IPS-18a (cell line): ENCODE results near the gene CREBBP.

Experiments
- H3K27ac ChIP-seq: one replicate; pipeline ENCODE4 v1.5.1; 2013; ENCODE audit warnings: low read length
- H3K27me3 ChIP-seq: one replicate; pipeline ENCODE4 v1.6.1; 2013; ENCODE audit warnings: mild to moderate bottlenecking, low read length; ENCODE audit not compliant: control insufficient read depth, insufficient read depth
- H3K36me3 ChIP-seq: one replicate; pipeline ENCODE4 v1.6.1; 2013; ENCODE audit warnings: low read depth, low read length; ENCODE audit not compliant: control insufficient read depth
- H3K4me1 ChIP-seq: one replicate; pipeline ENCODE4 v1.6.1; 2013; ENCODE audit warnings: low read depth, low read length; ENCODE audit not compliant: control insufficient read depth
- H3K4me3 ChIP-seq: one replicate; pipeline ENCODE4 v1.5.1; 2013; ENCODE audit warnings: low read length
- H3K9ac ChIP-seq: one replicate; pipeline ENCODE4 v1.6.1; 2013; ENCODE audit warnings: mild to moderate bottlenecking, low read length, moderate library complexity
- H3K9me3 ChIP-seq: one replicate; pipeline ENCODE4 v1.6.1; 2013; ENCODE audit warnings: low read depth, low read length; ENCODE audit not compliant: control insufficient read depth

CREBBP gene

DNA sequence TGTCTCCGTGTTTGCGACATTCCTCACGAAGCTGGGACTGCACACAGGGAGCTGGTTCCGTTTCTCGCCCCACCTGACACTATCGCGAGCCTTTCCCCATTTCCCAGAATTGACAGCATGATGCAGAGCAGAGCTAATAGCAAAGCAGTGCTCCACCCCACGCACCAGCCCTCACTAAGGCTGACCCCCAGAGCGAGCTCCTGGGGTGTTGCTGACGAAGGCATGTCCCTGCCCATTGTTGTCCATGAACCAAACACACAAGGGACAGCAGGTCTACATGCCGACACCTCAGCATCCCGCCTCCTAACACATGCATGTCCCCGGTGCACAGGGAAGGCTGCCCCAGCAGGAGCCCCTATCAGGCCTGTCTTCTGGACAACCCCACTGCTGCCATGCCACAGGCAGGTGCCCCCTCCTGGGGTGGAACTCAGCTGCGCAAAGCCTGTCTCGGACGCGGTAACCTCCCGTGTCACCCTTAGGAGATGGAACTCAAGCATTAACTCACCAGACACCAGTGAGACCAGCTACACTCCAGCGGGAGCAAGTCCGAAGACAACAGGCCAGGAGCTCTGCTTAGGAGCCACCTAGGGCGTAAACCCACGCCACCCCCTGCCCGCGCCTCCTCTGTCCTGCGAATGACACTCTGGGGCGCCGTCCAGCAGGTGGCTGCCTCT lies 146.3 kb downstream of the CREBBP start:
- H3K9ac ChIP-seq = no peak overlapping the region
- no peaks in the 10 kb centered on the region for H3K27me3 ChIP-seq
- H3K4me3 ChIP-seq = no peak overlapping the region
- no peak overlapping the region for H3K27ac ChIP-seq
- H3K4me1 ChIP-seq = peaks cover 3% of the 10 kb centered on the region
- H3K36me3 ChIP-seq = peaks cover 75% of the 10 kb centered on the region
- H3K9me3 ChIP-seq = no peaks in the 10 kb centered on the region

DNA sequence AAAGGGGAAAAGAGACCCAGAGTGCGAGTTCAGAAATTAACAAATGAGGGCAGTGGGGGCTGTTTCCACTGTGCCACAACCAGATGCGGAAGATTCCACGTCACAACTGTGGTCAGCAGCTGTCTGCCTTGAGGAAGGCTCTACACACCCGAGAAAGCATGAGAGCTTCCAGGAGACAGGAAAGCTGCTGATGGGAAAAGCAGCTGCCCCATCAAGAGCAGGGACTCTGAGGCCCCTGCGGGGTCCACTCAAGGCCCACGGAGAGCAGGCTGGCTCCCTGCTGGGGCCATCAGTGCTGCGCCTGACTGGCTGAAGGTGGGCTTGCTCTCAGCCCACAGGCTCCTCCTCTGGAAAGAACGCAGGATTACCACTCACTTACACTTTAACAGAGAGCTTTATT lies 148.3 kb downstream of the CREBBP start:
- H3K36me3 ChIP-seq = peaks cover 76% of the 10 kb centered on the region
- peaks cover 3% of the 10 kb centered on the region for H3K4me1 ChIP-seq
- H3K9me3 ChIP-seq = no peaks in the 10 kb centered on the region
- no peak overlapping the region for H3K27ac ChIP-seq
- H3K4me3 ChIP-seq = no peak overlapping the region
- H3K27me3 ChIP-seq = no peaks in the 10 kb centered on the region
- H3K9ac ChIP-seq = no peak overlapping the region

DNA sequence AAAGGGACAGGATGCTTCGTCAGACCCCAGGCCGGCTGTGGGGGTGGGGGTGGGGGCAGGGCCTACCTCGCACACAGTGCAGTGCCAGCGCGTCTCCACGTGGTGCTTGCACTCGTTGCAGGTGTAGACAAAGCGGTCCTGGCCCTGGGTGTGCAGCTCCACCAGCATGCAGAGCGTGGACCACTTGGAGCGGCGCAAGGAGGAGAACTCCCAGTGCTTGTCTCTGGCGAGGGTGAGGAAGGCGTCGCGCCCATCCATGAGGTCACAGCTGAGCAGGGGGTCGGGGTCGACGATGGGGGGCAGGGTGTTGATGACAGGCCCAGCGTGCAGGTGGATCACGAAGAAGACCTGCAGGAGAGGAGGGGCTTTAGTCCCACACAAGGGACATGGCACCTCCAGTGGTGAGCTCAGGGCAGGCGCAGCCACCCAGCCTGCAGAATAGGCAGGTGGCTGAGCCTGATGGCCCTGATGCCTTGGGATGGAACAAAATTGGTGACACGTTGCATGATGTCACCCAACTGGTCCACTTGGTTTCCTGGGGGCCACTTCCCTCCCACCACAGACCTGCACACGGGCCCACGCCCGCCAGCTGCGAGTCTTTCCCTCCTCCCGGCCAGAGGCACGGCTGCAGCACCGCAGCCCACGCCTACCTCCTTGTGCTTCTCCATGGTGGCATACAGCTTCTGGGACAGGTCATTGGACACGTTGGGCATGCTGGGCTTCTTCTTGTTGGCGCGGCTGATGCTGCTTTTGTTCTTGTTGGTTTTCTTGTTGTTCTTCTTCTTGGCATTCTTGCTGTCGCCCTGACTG lies 149.2 kb downstream of the CREBBP start:
- Histone ChIP-seq H3K27me3 (no peaks in the 10 kb centered on the region), H3K4me3 (no peak overlapping the region), H3K27ac (no peak overlapping the region), H3K9me3 (no peaks in the 10 kb centered on the region), H3K36me3 (peaks cover 74% of the 10 kb centered on the region), H3K9ac (no peak overlapping the region), H3K4me1 (no peaks in the 10 kb centered on the region)

DNA sequence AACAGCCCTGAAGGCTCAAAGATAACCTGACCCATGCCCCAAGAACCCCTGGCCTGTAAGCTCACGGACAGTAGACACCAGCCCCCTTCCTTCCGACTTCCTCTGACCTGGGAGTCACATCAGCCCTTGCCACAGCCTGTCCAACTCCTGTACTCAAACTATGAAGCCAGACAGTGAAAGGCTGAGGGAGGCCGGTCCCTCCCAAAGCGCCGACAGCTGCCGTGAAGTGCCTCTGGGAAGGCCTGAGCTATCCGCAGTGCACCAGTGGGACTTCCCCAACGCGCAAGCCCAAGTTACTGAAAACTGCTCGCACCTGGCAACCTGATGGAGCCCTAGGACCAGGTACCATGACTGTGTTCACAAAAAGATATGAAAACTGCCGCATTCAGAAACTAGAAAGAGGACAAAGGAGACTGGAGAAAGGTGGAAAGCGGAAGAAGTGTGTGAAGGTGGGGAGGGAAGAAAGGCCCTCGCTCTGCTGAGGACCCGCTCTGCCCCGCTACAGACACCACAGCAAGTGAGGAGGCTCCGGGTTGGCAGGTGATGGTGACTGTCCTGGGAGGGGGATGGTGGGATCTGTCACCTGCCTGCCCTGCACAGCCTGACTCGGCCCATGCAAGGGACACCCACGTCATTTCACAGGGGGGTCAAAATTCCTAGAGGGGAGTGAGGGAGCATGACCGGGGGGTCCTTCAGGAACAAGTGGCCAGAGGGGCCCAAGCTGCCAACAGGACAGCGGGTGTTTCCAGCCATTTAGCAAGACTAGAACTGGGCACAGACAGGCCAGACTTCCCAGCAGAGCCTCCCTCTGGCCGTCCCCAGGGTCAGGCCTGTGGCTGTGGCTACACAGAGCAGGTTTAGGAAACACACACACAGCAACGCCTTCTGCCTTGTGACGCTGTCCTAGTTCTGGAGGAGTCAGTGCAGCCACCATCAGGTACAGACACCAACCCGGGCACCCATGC lies 150.1 kb downstream of the CREBBP start:
- H3K9me3 ChIP-seq = no peaks in the 10 kb centered on the region
- H3K27me3 ChIP-seq = no peaks in the 10 kb centered on the region
- H3K36me3 ChIP-seq = peaks cover 65% of the 10 kb centered on the region
- no peak overlapping the region for H3K4me3 ChIP-seq
- no peak overlapping the region for H3K27ac ChIP-seq
- no peaks in the 10 kb centered on the region for H3K4me1 ChIP-seq
- H3K9ac ChIP-seq = no peak overlapping the region

DNA sequence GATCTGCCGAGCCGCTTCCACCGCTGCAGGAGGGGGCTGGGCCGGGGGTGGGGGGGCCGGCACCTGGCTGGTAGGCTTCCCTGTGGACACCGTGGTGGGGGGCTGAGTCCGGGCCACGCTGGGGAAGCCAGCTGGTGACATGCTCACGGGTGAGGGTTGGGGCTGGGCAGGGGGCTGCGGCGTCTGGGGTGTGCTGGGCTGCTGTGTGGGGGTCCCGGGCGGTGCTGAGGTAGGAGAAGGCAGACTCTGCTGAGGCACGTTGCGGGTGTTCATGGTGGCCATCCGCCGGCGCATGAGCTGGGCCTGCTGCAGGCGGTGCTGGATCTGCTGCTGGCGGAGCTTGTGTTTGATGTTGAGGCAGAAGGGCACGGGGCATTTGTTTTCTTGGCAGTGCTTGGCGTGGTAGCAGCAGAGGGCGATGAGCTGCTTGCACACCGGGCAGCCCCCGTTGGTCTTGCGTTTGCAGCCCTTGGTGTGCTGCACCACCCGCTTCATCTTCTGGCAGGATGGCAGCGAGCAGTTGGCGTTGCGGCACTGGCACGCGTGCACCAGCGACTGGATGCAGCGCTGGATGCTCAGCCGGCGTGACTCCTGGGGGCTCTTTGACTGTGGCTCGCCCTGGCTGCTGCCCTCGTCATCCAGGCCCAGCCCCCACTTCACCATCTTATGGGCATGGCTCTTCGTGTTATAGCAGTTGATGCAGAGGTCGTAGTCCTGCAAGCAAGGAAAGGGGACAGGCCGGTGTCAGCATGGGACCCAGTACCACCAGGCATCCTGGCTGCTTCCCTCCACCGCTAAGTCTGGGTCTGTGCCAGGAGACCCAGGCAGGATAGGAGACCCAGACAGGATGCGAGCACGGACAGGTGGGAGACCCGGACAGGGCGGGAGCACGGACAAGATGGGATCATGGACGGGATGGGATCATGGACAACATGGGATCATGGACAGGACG lies 151.1 kb downstream of the CREBBP start:
- Histone ChIP-seq H3K9ac (no peak overlapping the region), H3K27ac (no peak overlapping the region), H3K4me1 (no peaks in the 10 kb centered on the region), H3K9me3 (no peaks in the 10 kb centered on the region), H3K27me3 (no peaks in the 10 kb centered on the region), H3K4me3 (no peak overlapping the region), H3K36me3 (peaks cover 55% of the 10 kb centered on the region)

DNA sequence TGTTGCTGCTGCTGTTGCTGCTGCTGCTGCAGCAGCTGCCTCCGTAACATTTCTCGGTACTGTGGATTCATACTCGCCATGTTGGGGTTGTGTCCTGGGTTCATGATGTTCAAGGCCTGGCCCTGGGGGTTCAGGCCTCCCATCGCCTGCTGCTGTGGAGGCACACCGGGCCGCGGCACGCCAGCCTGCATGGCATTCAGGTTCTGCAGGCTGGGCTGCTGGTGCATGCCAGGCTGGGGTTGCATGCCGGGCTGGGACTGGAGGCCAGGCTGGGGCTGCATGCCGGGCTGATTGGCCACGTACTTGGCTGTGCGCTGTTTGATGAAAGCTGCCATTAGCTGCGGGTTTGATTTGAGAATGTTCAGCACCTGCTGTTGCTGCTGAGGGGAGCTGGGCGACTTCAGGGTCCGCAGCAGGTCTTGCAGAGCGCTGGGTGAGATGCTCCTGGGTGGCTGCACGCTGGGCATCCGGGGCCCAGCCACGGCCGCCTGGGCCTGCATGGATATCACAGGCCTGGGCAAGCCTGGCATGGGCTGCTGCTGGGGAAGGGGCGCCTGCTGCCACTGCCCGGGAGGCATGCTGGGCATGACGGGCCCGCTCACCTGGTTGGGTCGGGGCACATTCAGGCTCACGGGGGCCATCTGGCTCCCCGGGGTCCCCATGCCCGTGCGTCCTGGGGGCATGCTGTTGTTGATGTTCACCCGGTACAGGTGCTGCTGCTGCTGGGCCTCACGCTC lies 151.9 kb downstream of the CREBBP start:
- Histone ChIP-seq H3K9ac (no peak overlapping the region), H3K4me3 (no peak overlapping the region), H3K27ac (no peak overlapping the region), H3K27me3 (no peaks in the 10 kb centered on the region), H3K36me3 (peaks cover 51% of the 10 kb centered on the region), H3K9me3 (no peaks in the 10 kb centered on the region), H3K4me1 (no peaks in the 10 kb centered on the region)

DNA sequence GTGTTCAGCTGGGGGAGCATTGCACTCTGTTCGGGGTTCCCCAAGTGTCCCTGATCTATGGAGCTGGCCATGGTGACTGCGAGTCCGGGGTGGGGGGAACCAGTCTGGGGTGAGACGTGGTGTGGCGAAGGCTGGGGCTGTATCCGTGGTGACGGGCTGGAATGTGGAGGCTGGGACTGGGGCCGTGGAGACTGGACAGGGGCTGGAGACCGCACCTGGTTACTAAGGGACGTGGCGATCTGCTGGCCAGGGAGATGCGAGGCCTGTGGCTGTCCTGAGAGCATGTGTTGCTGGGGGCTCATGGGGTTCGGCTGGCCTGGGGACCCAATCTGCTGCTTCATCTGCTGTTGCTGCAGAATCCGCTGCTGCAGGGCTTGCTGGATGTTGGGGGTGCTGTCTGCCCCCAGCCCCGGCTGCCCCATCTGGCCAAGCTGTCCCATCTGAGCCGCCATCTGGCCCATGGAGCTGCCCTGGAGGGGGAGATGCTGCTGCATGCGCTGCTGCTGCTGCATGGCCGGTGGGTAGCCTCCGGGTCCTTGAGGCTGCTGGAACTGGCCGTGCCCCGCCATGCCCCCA lies 152.6 kb downstream of the CREBBP start:
- Histone ChIP-seq H3K4me1 (no peaks in the 10 kb centered on the region), H3K9ac (no peak overlapping the region), H3K27me3 (no peaks in the 10 kb centered on the region), H3K36me3 (peaks cover 51% of the 10 kb centered on the region), H3K9me3 (no peaks in the 10 kb centered on the region), H3K4me3 (no peak overlapping the region), H3K27ac (no peak overlapping the region)

DNA sequence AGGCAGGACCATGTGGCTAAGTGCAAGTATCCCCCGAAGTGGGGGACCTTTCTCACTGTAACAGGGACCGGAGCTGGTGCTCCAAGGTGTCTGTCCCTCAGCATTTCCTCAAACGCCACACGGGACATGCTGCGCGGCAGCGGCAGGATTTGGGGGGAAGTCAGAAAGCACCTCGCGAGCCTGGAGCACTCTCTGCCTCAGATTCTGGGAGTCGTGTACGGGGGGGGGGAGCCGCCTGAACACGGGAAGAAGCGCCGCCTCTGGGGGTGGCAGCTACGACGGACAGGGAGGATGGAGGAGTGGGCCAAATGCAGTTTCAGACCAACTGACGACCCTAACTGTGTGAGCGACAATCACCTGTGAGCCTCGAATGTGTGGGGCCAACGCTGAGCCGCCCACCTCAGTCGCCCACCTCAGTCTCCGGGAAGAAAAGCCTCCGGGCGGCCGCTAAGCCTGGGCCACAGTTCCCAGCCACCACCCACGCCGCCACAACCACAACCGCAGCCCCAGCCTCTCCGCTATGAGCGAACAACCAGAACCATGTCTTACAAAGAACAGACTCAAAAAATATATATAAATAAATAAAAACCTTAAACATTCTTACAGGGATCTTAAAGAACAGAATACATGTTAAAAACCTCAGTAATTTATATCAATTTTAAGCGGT lies 154.4 kb downstream of the CREBBP start:
- no peaks in the 10 kb centered on the region for H3K9me3 ChIP-seq
- peaks cover 40% of the 10 kb centered on the region for H3K36me3 ChIP-seq
- no peak overlapping the region for H3K27ac ChIP-seq

DNA sequence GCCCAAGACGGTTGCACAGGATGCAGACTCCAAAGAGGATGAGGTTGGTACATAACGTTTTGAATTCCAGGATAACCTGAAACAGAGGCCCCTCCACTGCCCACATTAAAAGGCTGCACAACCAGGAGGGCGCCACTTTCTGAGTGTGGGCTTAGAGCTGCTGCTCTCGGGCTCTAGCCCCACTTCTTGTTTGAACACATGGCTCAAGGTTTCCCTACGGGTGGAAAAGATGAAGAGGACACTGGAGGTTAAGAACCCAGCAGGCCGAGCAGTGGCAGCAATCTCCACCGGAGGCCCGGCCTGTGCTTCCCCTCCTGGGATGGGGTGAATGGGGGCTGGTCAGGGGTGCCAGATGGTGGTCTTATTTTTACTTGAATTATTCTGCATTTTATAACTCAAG lies 155.2 kb downstream of the CREBBP start:
- no peaks in the 10 kb centered on the region for H3K27me3 ChIP-seq
- no peaks in the 10 kb centered on the region for H3K9me3 ChIP-seq
- H3K4me1 ChIP-seq = no peaks in the 10 kb centered on the region
- no peak overlapping the region for H3K27ac ChIP-seq
- H3K9ac ChIP-seq = no peak overlapping the region
- peaks cover 31% of the 10 kb centered on the region for H3K36me3 ChIP-seq
- no peak overlapping the region for H3K4me3 ChIP-seq

More for the DNA sequence above, 154.4 kb downstream of the CREBBP start:
- Histone ChIP-seq H3K4me1 (no peaks in the 10 kb centered on the region), H3K4me3 (no peak overlapping the region), H3K9ac (no peak overlapping the region), H3K27me3 (no peaks in the 10 kb centered on the region)
